Right forelimb (tissue), 1 donor: Measurements from ENCODE around the gene CFAP157.
"Not testable (repeated sequence)": the region's sequence is repeated elsewhere in the genome, so short reads cannot be mapped to it uniquely, and the experiment has no call there.

Source experiments
- DNase-seq: peaks from one replicate; pipeline ENCODE4 v3.0.0-alpha.2; 2018

The CFAP157 gene

GRCh38 chr9:127739614-127740330, 33.0 kb downstream of the CFAP157 start:
- no peak for DNase-seq

DNA sequence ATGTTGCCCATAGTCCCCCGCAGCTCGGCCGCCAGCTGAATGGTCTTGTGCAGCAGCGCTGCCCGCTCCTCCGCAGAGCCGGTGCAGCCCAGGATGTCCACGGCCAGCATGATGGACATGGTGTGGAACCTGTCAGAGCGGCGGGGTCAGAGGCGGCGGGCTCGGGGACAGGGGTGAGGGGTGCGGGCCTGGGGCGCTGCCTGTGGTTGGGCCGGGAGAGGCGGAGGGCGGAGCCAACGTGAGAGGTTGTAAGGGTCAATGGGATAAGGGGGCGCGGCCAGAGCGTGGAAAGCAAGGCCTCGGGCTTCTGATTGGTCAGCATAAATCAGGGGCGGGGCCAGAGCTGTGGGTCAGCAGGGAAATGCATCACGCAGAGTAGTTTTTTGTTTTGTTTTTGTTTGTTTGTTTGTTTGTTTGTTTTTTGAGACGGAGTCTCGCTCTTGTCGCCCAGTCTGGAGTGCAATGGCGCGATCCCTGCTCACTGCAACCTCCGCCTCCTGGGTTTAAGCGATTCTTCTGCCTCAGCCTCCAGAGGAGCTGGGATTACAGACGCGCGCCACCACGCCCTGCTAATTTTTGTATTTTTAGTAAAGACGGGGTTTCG, 35.1 kb downstream of the CFAP157 start:
- DNase-seq, result no peak

GRCh38 chr9:127742435-127743088, 35.8 kb downstream of the CFAP157 start:
- peak; percentile 56 for DNase-seq

- no peak for DNase-seq
These were observed 37.8 kb downstream of the CFAP157 start for GRCh38 chr9:127744398-127745110.

- DNase-seq, result no peak
These were observed 40.3 kb downstream of the CFAP157 start for GRCh38 chr9:127746959-127747569.

DNA sequence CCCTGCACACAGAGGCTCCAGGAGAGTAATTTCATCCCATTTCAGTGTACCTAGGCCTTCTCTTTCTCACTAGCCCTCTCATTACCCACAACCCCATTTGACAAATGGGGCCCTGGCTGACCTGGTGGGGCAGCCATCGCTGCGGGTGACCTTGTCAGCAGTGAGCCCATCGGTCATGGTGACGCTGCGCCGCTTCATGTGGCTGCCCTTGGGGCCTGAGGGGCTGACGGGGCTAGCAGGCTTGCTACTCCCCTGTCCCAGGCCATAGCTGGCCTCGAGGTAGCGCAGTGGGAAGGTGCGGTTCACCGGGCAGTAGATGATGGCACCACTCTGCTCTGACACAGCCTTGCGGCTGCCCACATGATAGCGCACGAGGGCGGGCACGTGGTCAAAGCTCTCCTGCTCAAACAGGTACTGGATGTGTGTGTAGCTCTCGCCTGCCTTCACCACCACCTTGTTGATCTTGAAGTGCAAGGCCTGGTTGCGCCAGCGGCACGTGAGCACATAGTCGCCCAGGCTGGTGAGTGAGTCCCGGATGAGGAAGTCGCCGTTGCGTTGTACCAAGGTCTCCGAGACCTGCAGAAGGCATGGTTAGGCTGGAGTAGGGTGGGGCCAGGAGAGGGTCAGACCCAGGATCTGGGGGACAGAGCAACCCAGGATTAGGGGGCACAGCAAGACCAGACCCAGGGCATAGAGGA, 42.5 kb downstream of the CFAP157 start:
- no peak for DNase-seq

GRCh38 chr9:127751269-127752054, 44.7 kb downstream of the CFAP157 start:
- no peak for DNase-seq

DNA sequence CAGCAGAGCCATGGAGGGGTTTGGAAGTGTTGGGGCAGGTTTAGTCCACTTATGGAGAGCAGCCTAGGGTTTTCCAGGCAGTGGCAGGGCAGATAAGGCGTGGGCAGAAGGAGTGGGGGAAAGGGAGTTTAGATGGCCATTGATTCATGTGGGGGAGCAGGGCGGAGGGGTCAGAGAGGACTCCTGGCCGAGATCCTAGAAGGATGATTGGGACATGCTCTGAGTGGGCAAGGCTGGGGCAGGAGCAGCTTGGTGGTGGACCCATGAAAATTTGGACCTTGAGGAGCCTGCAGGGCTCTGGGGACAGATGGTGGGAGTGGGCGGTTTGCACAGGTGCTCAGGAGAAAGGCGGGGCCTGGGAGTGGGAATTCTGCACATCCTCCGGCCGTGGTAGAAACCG, 46.4 kb downstream of the CFAP157 start:
- DNase-seq, result no peak

DNA sequence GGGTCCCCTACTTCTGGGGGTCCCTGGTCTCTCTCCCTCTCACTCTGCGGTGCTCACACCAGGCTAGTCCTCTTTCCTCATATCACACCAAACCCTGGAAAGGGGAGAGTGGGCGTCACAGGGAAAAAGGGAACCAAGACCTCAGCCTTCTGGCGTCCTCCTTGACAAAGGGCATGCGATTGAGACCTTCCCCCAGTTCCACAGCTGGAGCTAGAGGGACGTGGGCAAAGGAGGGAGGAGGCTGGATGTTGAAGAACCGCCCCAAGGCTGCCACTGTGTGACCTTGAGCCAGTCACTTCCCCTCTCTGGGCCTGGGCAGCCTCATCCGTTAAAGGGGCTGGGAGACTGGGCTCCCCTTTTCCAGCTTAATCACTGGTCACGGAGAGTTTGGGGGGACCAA, 46.8 kb downstream of the CFAP157 start:
- DNase-seq, result peak; percentile 37

DNA sequence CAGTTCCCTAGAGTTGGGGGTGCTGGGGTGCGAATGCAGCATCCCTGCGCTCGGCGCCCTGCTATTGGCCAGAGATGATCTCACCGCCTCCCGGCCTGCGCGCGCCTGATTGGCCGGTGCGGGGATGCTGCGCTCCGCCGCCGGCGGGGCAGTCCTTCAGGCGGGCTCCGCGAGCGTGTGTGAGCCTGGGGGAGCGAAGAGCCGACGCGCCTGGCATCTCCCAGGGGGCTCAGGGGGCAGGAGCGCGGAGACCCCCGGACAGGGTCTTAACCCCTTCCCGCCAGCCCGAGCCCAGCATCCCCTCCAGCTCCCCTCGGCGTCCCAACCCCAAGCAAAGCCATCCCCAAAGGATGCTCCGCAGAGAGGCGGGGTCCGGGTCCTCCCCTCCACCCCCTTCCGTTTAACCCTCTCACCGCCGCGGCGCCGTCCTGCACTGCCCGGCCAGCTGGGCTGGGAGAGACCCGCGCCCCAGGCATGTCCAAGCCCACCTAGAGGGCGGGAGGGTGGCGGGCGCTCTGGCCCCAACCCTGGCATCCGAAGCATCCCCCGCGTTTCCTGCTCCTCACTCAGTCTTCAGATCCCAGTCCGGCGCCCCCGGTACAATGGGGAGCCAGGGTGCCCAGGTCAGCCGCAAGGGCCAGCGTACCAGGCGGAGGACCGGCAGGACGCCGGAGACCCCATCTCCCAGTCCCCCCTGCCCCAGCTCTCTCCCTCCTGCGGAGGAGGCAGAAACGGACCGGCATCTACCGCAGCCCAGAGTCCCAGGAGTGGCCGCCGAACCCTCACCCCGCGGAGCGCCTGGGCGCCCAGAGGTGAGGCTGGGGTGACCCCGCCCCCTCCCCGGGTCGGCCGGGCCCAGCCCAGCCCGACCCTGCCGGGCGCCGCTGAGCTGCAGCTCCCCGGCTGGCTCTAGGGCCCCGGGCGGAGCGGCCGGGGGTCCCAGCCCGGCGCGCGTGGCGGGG, 47.6 kb downstream of the CFAP157 start:
- DNase-seq, result peak; percentile 51

DNA sequence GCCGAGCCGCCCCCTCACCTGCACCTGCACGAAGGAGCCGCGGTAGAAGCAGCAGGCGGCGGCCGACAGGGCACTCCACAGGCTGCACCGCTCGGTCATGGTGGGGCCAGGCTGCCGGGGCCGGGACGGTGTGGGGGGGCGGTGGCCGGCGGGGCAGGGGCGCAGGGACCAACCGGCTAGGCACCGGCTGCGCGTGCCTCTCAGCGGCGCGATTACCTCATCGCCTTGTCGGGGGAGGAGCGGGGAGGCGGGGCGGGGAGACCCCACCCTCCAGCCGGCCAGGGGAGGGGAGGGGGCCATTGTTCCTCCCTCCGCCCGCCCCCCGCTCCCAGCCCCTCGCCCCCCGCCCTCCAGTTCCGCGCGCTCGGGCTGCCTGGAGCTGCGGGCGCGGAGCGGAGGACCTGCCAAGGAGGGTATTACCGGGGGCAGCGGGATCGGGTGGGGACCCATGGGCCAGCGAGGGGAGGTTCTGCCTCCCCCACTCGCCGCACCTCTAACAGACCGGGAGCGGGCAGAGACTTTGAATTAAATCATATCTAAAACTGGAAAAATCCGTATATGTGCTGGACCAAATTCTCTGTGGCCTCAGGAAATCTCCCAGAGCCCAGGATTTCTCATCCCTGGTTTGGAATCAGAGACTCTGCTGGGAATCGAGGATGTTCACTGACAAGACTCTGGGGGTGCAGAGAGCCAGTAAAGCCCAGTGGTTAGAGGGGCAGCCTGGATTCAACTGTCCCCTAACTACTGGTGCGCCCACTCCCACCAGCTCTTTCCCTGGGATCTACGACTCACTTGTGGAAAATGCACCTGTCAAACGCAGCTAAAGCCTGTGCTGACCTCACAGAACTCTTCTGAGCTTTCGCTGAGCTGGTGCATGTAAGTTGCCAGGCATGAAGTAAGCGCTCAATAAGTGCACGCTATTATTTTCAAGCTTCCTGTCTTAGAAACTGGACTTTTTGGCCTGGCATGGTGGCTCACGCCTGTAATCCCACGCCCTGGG, 48.6 kb downstream of the CFAP157 start:
- peak; percentile 50 for DNase-seq

- no peak for DNase-seq
These were observed 49.4 kb downstream of the CFAP157 start for GRCh38 chr9:127756233-127756632.

GRCh38 chr9:127756776-127757175, 50.0 kb downstream of the CFAP157 start:
- not testable (repeated sequence) for DNase-seq

DNA sequence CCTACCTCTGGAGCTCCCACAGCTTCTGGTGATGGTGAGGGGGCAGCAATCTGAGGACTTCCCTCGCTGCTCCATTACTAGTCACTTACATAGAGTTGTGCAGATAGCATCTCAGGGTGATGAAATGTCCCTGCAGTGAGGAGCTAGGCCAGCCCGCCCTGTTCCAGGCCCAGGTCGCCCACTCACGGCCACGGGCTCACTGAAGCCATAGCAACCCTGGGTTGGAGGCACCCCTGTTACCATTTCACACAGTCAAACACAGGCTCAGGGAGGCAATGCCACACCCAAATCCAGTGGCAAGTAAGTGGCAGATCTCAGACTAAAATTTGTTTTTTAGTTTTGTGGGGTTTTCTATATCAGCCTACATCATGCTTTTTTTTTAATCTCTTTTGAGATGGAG, 52.1 kb downstream of the CFAP157 start:
- no peak for DNase-seq

DNA sequence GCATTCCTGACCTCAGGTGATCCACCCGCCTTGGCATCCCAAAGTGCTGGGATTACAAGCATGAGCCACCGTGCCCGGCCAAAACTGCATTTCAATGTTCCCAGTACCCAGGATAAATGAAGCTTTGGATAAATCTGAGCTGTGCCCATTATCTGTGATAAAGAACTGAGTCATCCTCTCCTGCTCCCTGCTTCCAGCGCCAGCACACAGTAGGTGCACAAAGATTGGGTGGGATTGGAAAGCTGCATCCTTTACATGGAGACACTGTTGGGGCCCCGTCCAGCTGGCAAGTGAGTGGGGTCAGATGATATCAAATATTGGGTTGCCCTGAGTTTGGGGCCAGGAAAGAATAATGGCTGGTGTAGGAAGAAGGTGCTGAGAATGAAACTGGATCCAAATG, 54.3 kb downstream of the CFAP157 start:
- no peak for DNase-seq

DNA sequence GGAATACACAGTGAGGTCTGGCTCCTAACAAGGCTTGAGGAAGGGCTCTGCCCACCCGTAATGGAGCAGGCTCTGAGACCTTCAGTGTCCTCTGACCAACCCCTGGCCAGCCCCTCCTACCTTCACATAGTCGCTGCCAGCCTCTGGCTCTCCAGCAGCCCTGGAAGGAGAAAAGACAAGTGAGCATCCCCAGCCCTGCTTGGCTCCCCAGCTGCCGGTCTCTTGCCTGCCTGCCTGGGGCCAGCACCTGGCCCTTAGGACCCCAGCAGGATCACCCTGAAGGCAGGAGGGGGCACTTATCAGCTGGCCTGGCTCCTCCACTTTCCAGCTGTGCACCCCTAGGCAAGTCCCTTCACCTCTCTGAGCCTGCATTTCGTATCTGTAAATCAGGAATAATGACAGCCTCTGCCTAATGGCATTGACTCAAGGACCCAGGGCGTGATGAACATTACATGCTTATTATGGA, 54.7 kb downstream of the CFAP157 start:
- no peak for DNase-seq

DNA sequence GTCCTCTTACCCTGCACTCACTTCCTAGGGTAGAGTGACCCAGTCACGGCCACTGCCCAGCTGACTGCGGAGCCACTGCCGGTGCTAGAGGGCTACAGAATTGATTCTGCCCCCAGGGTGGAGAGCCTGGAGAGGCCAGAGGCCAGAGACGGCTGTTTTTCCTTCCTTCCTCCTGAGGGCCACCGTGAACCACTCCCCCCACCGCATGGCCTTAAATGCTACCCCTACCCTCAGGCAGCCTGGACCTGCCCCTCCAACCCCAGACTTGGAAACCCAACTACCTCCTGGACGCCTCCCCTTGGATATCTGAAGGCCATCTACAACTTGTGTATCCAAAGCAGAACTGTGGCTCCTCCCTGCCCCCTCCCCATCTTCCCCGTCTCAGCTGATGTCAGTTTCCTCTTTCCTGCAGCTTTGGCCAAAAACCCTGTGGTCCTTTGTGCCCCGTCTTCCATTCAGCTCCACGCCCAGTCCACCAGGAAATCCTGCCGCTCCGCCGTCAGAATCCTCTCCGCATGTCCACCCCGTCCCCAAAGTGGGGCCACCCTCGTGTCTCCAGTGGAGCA, 55.4 kb downstream of the CFAP157 start:
- no peak for DNase-seq

GRCh38 chr9:127763918-127764384, 57.2 kb downstream of the CFAP157 start:
- DNase-seq, result no peak
